K562 (cell line): Measurements from ENCODE around the gene CORO1A. TPM values are rescaled to one million over a fixed set of nuclear protein-coding genes. Genes with fewer than 3 reads are reported as not detected.
A peak's percentile ranks its signal among the peaks of the same experiment; 100 is the strongest.
"Not testable (repeated sequence)": the region's sequence is repeated elsewhere in the genome, so short reads cannot be mapped to it uniquely, and the experiment has no call there.

ENCODE experiments used
- ATAC-seq: fragments of 200-7000 bp; cut with Tn5 transposase; 3 replicates; pipeline ENCODE4 v1.9.1; 2020; ENCODE audit warnings: moderate library complexity
- BruUV-seq: library from RNA; stranded (reverse); fragments of 400-500 nt; replicated peaks from 2 replicates; lab custom pipeline; 2021; lab: Mats Ljungman, UMichigan
- CTCF ChIA-PET: fragments of 300-600 bp; formaldehyde crosslinking; extraction: SDS; loops from one replicate; lab custom pipeline; 2021; ENCODE audit warnings: low intra/inter-chr PET ratio; lab: Yijun Ruan, JAX
- POLR2A ChIA-PET: fragments of 300-600, 350-650 bp; sonication (Branson Sonifier 250); formaldehyde crosslinking; extraction: SDS; loops from one replicate; lab custom pipeline; 2021; ENCODE audit warnings: antibody characterized with exemption, inconsistent platforms; lab: Yijun Ruan, JAX
- DNase-seq, 4 experiments: peaks; one replicate each; pipeline versions ENCODE4 v3.0.0 to v3.0.0-alpha.2; 2011 to 2018; ENCODE audit warnings: low spot score in 3 of 4, mixed read lengths in 3 of 4; ENCODE audit errors: extremely low read depth in 1 of 4
- FAIRE-seq: peaks from 2 replicates; lab custom pipeline; 2011; peaks lifted over from hg19 to GRCh38; lab: Jason Lieb, UNC
- H2AFZ ChIP-seq: 2 replicates; pipeline ENCODE4 v1.6.0; 2011; ENCODE audit warnings: low read depth, low read length, control low read depth, inconsistent platforms
- H3K27ac ChIP-seq: fragments of 200-600 bp; 3 replicates; pipeline ENCODE4 v1.8.0; 2011; ENCODE audit warnings: low read depth, mild to moderate bottlenecking, control low read depth, inconsistent platforms, low read length, moderate library complexity, mixed read lengths; ENCODE audit errors: extremely low read depth
- H3K27me3 ChIP-seq, 2 experiments: fragments of 300-600 bp in 1 of 2; 2 replicates in 1 of 2; 3 replicates in 1 of 2; pipeline versions ENCODE4 v1.6.0 to v1.8.0; 2011; ENCODE audit warnings: inconsistent platforms in 2 of 2, low read length in 2 of 2, mild to moderate bottlenecking in 1 of 2, mixed read lengths in 1 of 2, moderate library complexity in 1 of 2; ENCODE audit not compliant: control insufficient read depth in 2 of 2, insufficient read depth in 2 of 2
- H3K36me3 ChIP-seq: fragments of 300-600 bp; 3 replicates; pipeline ENCODE4 v1.8.0; 2011; ENCODE audit warnings: mild to moderate bottlenecking, low read length, inconsistent platforms; ENCODE audit not compliant: control insufficient read depth, insufficient read depth
- H3K4me1 ChIP-seq, 2 experiments: fragments of 200-600 bp in 1 of 2; replicated peaks in 1 of 2; 2 replicates in 1 of 2; 3 replicates in 1 of 2; pipeline versions ENCODE4 v1.5.1 to v1.8.0; 2011; ENCODE audit warnings: inconsistent platforms in 2 of 2, low read length in 2 of 2, mild to moderate bottlenecking in 1 of 2, mixed read lengths in 1 of 2, moderate library complexity in 1 of 2; ENCODE audit not compliant: control insufficient read depth in 2 of 2, insufficient read depth in 2 of 2
- H3K4me2 ChIP-seq: 2 replicates; pipeline ENCODE4 v1.6.1; 2011; ENCODE audit warnings: low read length, control low read depth, inconsistent platforms, mixed read lengths; ENCODE audit not compliant: insufficient read depth
- H3K4me3 ChIP-seq: fragments of 200-600 bp; sonication (generic), shearing (Covaris generic); 2 replicates; pipeline ENCODE4 v1.5.1; 2016; ENCODE audit warnings: control low read depth, inconsistent platforms
- H3K79me2 ChIP-seq: fragments of 200-600 bp; 3 replicates; pipeline ENCODE4 v1.8.0; 2011; ENCODE audit warnings: low read length, inconsistent platforms; ENCODE audit not compliant: control insufficient read depth, insufficient read depth
- H3K9ac ChIP-seq, 2 experiments: 2 replicates each; pipeline versions ENCODE4 v1.6.0 to v1.6.1; 2011; ENCODE audit warnings: low read depth in 2 of 2, low read length in 2 of 2, control low read depth in 1 of 2, inconsistent platforms in 1 of 2, mild to moderate bottlenecking in 1 of 2, mixed read lengths in 1 of 2; ENCODE audit not compliant: insufficient read depth in 1 of 2
- H3K9me1 ChIP-seq: one replicate; pipeline ENCODE4 v1.6.0; 2011; ENCODE audit warnings: inconsistent platforms, mild to moderate bottlenecking, low read length, moderate library complexity; ENCODE audit not compliant: control insufficient read depth, insufficient read depth
- H3K9me3 ChIP-seq: replicated peaks from 2 replicates; pipeline ENCODE4 v1.5.1; 2011; ENCODE audit warnings: low read depth, low read length, inconsistent platforms; ENCODE audit not compliant: control insufficient read depth, insufficient read depth
- H4K20me1 ChIP-seq: replicated peaks from 2 replicates; pipeline ENCODE4 v1.6.1; 2011; ENCODE audit warnings: low read length, inconsistent platforms, mixed read lengths; ENCODE audit not compliant: control insufficient read depth, insufficient read depth
- WGBS: fragments of 100-300 bp; shearing (Covaris generic); methylation state at CpG from one replicate; pipeline ENCODE4 v1.1.6; 2016; ENCODE audit warnings: low coverage, mixed read lengths; ENCODE audit not compliant: insufficient coverage; ENCODE audit errors: missing lambda C conversion rate; 5-methylcytosine and 5-hydroxymethylcytosine counted together
- in situ Hi-C: fragments of 300-500 bp; cut with MboI; formaldehyde crosslinking; loops from 4 replicates; pipeline ENCODE4 v1.15.0; 2018; ENCODE audit warnings: inconsistent platforms, mixed read lengths
- intact Hi-C: fragments of 100-400 bp; cut with micrococcal nuclease; formaldehyde crosslinking; loops from 2 replicates; pipeline ENCODE4 v1.14.2; 2022
- polyA plus RNA-seq, 8 experiments: library from polyadenylated mRNA; depleted of rRNA in 4 of 8; stranded (reverse) in 5 of 8; unstranded in 3 of 8; fragments of >200 nt; fragmentation: Nextera tagmentation in 2 of 8; fragmentation: Illumina TruSeq in 1 of 8; extraction: Ambion mirVana in 2 of 8; extraction: Trizol in 1 of 8; gene quantifications; 2 replicates each; pipeline versions ENCODE4 v1.2.1 to v1.2.3, GENCODE V29; 2011 to 2014; ENCODE audit warnings: inconsistent platforms in 1 of 8, missing spikeins in 1 of 8
- total RNA-seq, 7 experiments: library from RNA; depleted of rRNA in 6 of 7; stranded (reverse); fragments of >200 nt in 6 of 7; fragmentation: Illumina TruSeq in 2 of 7; extraction: Trizol in 2 of 7; gene quantifications; 2 replicates each; pipeline versions ENCODE4 v1.2.1 to v1.2.3, GENCODE V29; 2011 to 2021; ENCODE audit warnings: low replicate concordance in 1 of 7

Gene CORO1A
- total and polyA plus RNA-seq, 9 of the 15 experiments (the other 6 are each of a cell fraction or from before 2014, with no cell fraction given), result 0.22 to 23.8 (median 7.6) TPM

DNA sequence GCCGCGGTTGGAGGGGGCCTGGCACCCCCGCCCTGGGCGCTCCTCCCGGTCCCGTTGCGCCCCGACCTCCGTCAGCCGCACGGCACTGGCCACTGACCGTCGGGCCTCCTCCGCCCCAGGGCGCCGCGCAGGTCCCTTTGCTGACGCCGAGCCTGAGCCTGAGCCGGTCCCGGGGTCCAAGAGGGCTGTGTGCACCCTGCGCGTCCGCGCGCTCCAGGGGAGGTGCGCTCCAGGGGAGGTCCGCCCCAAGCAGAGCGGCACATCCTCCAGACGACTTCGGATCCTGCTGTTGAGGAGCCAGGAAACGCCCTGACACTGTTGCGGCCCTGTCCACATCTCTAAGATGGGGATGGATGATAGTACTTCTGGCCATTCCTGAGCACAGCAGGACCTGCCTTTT, 22.9 kb downstream of the CORO1A start:
- DNase-seq, H4K20me1 ChIP-seq, H3K36me3 ChIP-seq, intact Hi-C loops, H3K79me2 ChIP-seq, H3K4me3 ChIP-seq, H3K4me2 ChIP-seq, FAIRE-seq, CTCF ChIA-PET, H3K4me1 ChIP-seq, H2AFZ ChIP-seq, H3K9me1 ChIP-seq, H3K27me3 ChIP-seq, H3K27ac ChIP-seq, H3K9me3 ChIP-seq, POLR2A ChIA-PET, H3K9ac ChIP-seq, BruUV-seq: not testable (repeated sequence)
- in situ Hi-C loops, result loop anchor here (25.0 kb wide), 4 partner anchors 431 to 1719 kb away; partner anchors contain the start of genes APOBR, CLN3, LAT and SULT1A1
- ATAC-seq, result peak; percentile 52
- WGBS, result no CpG with 5 or more reads among the region's 33 CpGs

DNA sequence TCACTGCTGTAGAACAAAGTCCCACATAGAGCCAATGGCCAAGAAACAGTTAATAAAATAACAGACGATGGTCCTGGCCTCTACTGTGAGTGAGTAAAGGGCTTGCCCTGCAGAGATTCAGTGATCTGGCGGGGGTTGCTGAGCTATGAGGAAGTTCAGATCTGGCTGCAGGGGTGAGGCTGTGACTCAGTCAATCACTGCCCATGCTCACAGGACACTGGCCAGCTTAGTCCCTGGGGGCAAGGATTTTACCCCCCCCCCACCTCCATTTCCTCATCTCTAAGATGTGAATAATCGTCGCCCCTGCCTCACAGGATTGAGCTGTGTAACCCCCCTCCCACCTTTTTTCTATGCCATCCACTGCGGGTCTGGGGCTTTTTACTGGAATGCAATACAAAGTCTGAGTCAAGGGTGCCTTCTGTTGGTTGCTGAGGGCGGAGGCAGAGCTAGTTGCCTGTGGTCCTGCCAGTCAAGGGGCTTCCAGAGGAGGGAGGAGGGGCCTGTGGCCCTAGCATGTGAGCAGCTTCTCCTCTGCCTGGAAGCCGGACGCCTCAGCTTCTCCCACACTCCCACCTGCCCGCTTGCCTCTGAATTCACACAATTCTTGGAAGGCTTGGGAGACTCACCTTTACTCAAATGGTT, 23.8 kb downstream of the CORO1A start:
- no CpG with 5 or more reads among the region's 9 CpGs for WGBS
- ATAC-seq (peak; percentile 17; the same call in 1 of the 3 replicates), FAIRE-seq (peak; percentile 72)
- BruUV-seq, H3K27ac ChIP-seq, H3K36me3 ChIP-seq, intact Hi-C loops, H3K9ac ChIP-seq, H3K4me2 ChIP-seq, H2AFZ ChIP-seq, H3K9me3 ChIP-seq, H3K9me1 ChIP-seq, H3K27me3 ChIP-seq, DNase-seq, H4K20me1 ChIP-seq, H3K79me2 ChIP-seq, POLR2A ChIA-PET, H3K4me3 ChIP-seq, CTCF ChIA-PET, H3K4me1 ChIP-seq: not testable (repeated sequence)
- in situ Hi-C loops, result loop anchor here (25.0 kb wide), 4 partner anchors 430 to 1720 kb away; partner anchors contain the start of genes APOBR, CLN3, LAT and SULT1A1

DNA sequence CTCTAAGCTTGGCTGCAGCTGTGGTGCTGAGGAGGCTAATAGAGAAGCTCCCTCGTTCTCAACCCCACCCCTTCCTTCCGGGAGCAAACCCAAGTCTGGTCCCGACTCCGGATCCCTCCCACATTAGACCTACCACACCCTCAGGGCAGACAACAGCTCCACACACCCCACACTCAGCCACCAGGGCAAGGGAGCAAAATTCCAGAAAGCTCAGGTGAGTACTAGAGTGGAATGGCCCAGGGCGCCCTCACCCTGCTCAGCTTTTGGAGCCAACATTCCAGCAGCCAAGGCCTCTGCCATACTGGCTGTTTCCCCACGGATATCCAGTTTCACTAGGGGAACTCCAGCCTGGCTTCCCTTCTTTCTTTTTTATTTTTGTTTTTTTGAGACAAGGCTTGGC, 25.6 kb downstream of the CORO1A start:
- in situ Hi-C loops, result loop anchor here (25.0 kb wide), 4 partner anchors 428 to 1722 kb away; partner anchors contain the start of genes APOBR, CLN3, LAT and SULT1A1
- H4K20me1 ChIP-seq, H3K27me3 ChIP-seq, intact Hi-C loops, H2AFZ ChIP-seq, POLR2A ChIA-PET, H3K9me3 ChIP-seq, DNase-seq, H3K79me2 ChIP-seq, H3K4me2 ChIP-seq, H3K36me3 ChIP-seq, H3K9me1 ChIP-seq, BruUV-seq, H3K4me3 ChIP-seq, H3K4me1 ChIP-seq, CTCF ChIA-PET, H3K9ac ChIP-seq, H3K27ac ChIP-seq: not testable (repeated sequence)
- 6% methylated on average over 2 of the region's 6 CpGs for WGBS
- ATAC-seq (peak; percentile 70), FAIRE-seq (peak; percentile 56)

DNA sequence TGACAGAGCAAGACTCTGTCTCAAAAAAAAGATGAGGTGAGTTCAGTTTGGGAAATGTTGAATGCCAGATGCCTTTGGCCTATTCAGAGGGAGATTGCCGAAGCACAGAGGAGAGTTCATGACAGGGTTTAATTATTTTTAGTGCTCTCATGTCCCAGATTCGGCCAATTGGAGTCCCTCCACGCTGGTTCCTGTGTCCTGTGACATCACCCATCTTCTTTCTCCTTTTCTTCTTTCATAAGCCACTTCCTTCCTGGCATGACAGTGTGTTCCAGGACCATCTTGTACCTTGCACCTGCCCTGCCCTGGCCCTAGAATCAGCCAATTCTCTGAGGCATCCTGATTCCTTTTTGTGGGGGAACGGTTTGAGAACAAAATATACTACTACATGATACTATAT, 28.0 kb downstream of the CORO1A start:
- H3K27me3 ChIP-seq, BruUV-seq: not testable (repeated sequence)

More for the DNA sequence above, 28.0 kb downstream of the CORO1A start:
- H3K36me3 ChIP-seq, H3K9ac ChIP-seq, DNase-seq, H3K79me2 ChIP-seq, H3K4me1 ChIP-seq, CTCF ChIA-PET, FAIRE-seq, H3K9me3 ChIP-seq, H3K4me2 ChIP-seq, H3K9me1 ChIP-seq, H3K4me3 ChIP-seq, H3K27ac ChIP-seq, intact Hi-C loops, H4K20me1 ChIP-seq, ATAC-seq, POLR2A ChIA-PET, H2AFZ ChIP-seq: not testable (repeated sequence)
- WGBS, result no CpG with 5 or more reads among the region's 4 CpGs
- in situ Hi-C loops, result loop anchor here (25.0 kb wide), 4 partner anchors 426 to 1724 kb away; partner anchors contain the start of genes APOBR, CLN3, LAT and SULT1A1
